ENCODE measurements around the gene KAT6B. TPM values are rescaled to one million over a fixed set of nuclear protein-coding genes. Genes with fewer than 3 reads are reported as not detected.

KAT6B gene
- total and polyA plus RNA-seq, 2 experiments from 2014 or later: 15.8 to 36.2 TPM

DNA sequence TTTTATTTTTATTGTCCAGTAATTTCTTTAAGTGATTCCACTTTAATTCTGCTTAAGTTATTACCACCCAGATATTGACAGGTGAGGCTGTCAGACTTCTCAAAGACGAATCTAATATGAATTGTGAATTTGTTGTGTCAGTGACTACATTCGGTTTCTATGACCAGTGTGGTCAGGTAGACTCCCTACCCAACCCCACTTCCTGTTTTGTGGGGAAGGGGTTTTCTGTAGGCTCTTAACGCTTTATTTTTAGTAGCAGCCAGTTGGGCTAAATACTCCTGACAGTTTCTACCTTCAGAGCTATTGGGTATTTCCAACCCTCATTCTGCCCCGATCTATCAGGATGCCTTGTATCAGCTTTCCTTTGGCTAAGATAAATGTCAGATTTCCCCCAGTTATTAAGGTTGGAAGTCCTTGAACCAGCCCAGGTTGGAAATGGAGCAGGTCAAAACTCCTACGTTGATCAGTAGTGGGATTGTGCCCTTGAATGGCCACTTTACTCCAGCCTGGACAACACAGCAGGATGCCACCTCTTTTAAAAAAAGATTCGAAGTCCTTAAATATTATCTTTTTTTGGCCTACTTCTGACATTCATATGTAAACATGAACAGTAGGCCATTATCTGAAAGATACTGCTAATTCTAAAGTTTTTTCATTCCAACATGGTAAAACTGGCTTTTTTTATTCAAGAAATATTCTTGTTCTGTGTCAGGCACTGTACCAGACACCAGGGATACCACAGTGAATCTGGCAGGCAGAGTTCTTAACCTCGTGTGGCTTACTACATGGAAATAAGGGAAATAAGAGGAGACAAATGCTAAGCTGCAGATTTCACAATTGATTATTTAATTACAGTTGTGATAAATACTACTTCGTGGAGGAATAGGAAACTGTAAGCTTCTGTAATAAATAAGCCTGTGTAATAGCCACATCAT lies 151.8 kb downstream of the KAT6B start:
- H3K4me1 ChIP-seq (ENCODE audit: insufficient read depth): no peaks in the 10 kb centered on the region
- no peaks in the 10 kb centered on the region for H4K20me1 ChIP-seq (ENCODE audit: insufficient read depth, poor library complexity, severe bottlenecking)
- H2AFZ ChIP-seq: no peak overlapping the region
- DNase-seq (ENCODE audit: low spot score): no peak
- H3K4me2 ChIP-seq: no peak overlapping the region
- no peaks in the 10 kb centered on the region for H3K36me3 ChIP-seq (replicated peaks; ENCODE audit: insufficient read depth, low read depth)
- H3K4me3 ChIP-seq: no peak overlapping the region
- no peaks in the 10 kb centered on the region for H3K27me3 ChIP-seq
- H3K27ac ChIP-seq: no peak overlapping the region
- H3K79me2 ChIP-seq: no peaks in the 10 kb centered on the region
- no peaks in the 10 kb centered on the region for H3K9me2 ChIP-seq (replicated peaks; ENCODE audit: insufficient read depth)
- no peaks in the 10 kb centered on the region for H3K9me3 ChIP-seq (ENCODE audit: low read depth)
- 97% methylated on average over 8 of the region's 8 CpGs for WGBS (ENCODE audit: low lambda C conversion rate, missing lambda C conversion rate)
- TF ChIP-seq, protein P1, sequence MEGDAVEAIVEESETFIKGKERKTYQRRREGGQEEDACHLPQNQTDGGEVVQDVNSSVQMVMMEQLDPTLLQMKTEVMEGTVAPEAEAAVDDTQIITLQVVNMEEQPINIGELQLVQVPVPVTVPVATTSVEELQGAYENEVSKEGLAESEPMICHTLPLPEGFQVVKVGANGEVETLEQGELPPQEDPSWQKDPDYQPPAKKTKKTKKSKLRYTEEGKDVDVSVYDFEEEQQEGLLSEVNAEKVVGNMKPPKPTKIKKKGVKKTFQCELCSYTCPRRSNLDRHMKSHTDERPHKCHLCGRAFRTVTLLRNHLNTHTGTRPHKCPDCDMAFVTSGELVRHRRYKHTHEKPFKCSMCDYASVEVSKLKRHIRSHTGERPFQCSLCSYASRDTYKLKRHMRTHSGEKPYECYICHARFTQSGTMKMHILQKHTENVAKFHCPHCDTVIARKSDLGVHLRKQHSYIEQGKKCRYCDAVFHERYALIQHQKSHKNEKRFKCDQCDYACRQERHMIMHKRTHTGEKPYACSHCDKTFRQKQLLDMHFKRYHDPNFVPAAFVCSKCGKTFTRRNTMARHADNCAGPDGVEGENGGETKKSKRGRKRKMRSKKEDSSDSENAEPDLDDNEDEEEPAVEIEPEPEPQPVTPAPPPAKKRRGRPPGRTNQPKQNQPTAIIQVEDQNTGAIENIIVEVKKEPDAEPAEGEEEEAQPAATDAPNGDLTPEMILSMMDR (IDR thresholded peaks at IDR 0.05; ENCODE audit: poor library complexity): no peak
- TF ChIP-seq EZH2phosphoT487 (IDR thresholded peaks at IDR 0.05; ENCODE audit: low read depth, severe bottlenecking, unreplicated experiment) (no peak), EZH2 (IDR thresholded peaks at IDR 0.05; ENCODE audit: borderline replicate concordance) (no peak)

DNA sequence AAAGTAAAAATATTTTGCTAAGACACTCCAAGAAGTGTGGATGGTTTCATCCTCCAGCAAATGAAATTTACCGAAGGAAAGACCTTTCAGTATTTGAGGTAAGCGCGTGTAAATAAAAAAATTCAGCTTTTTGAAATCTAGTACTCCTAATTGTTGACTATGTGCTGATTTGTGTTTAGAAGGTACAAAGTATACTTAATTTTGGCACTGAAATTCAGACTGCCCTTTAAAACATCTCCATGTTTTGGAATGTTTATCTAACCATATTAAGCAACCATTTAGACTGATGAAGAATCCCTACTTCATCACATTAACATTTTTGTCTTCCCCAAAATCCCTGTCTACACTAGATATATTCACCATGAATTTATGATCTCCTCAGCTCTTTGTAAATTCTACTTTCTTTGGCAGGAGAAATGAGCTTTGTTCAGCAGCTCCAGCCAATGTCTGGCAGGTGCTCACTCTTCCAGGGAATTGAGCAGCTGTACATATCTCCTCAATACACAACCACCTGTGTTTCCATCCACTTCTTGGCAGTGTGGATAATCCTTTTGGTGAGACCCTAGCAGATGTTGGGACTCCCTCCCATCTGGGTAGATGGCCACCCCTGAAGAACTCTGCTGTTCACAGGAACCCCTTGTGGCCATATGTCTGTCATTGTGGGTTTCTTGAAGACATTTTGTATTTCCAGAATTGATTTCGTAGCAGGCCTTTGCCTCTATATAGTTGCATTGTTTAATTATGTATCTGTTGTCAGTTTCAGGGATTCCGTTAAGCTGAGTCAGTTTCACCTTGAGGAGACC lies 155.6 kb downstream of the KAT6B start:
- TF ChIP-seq EZH2phosphoT487 (IDR thresholded peaks at IDR 0.05; ENCODE audit: low read depth, severe bottlenecking, unreplicated experiment) (no peak), EZH2 (IDR thresholded peaks at IDR 0.05; ENCODE audit: borderline replicate concordance) (no peak)
- TF ChIP-seq, protein P1 (IDR thresholded peaks at IDR 0.05; ENCODE audit: poor library complexity): no peak
- no peaks in the 10 kb centered on the region for H3K9me2 ChIP-seq (replicated peaks; ENCODE audit: insufficient read depth)
- H4K20me1 ChIP-seq (ENCODE audit: insufficient read depth, poor library complexity, severe bottlenecking): no peaks in the 10 kb centered on the region
- H2AFZ ChIP-seq: no peak overlapping the region
- no peaks in the 10 kb centered on the region for H3K27me3 ChIP-seq
- H3K36me3 ChIP-seq (replicated peaks; ENCODE audit: insufficient read depth, low read depth): no peaks in the 10 kb centered on the region
- no peak overlapping the region for H3K4me2 ChIP-seq
- DNase-seq (ENCODE audit: low spot score): no peak
- H3K79me2 ChIP-seq: no peaks in the 10 kb centered on the region
- no peak overlapping the region for H3K4me3 ChIP-seq
- WGBS (ENCODE audit: low lambda C conversion rate, missing lambda C conversion rate): 96% methylated on average over 5 of the region's 5 CpGs
- no peaks in the 10 kb centered on the region for H3K4me1 ChIP-seq (ENCODE audit: insufficient read depth)
- H3K27ac ChIP-seq: no peak overlapping the region
- H3K9me3 ChIP-seq (ENCODE audit: low read depth): no peaks in the 10 kb centered on the region

DNA sequence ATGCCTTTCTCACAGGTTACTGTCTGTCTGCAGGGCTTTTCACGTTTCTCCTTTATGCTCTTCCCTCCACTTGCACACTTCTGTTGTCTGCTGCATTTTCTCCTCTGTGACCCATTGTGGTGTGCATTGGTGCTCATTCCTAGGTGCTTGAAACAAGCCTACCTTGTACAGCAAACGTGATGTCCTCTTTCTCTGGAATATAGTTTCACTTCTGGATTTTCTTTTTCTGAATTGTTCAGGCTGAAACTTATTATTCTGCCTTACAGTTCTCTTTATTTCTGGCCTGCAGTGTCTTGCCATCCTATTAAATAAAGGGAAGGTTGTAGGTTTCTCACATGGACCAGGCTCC lies 156.2 kb downstream of the KAT6B start:
- Histone ChIP-seq H3K27me3 (no peaks in the 10 kb centered on the region), H3K4me2 (no peak overlapping the region), H4K20me1 (ENCODE audit: insufficient read depth, poor library complexity, severe bottlenecking) (no peaks in the 10 kb centered on the region), H2AFZ (no peak overlapping the region), H3K4me1 (ENCODE audit: insufficient read depth) (no peaks in the 10 kb centered on the region), H3K36me3 (replicated peaks; ENCODE audit: insufficient read depth, low read depth) (no peaks in the 10 kb centered on the region), H3K79me2 (no peaks in the 10 kb centered on the region), H3K9me2 (replicated peaks; ENCODE audit: insufficient read depth) (no peaks in the 10 kb centered on the region), H3K27ac (no peak overlapping the region), H3K9me3 (ENCODE audit: low read depth) (no peaks in the 10 kb centered on the region), H3K4me3 (no peak overlapping the region)
- 95% methylated on average over 2 of the region's 2 CpGs for WGBS (ENCODE audit: low lambda C conversion rate, missing lambda C conversion rate)
- no peak for DNase-seq (ENCODE audit: low spot score)
- TF ChIP-seq EZH2 (IDR thresholded peaks at IDR 0.05; ENCODE audit: borderline replicate concordance) (no peak), EZH2phosphoT487 (IDR thresholded peaks at IDR 0.05; ENCODE audit: low read depth, severe bottlenecking, unreplicated experiment) (no peak)
- TF ChIP-seq, protein P1 (IDR thresholded peaks at IDR 0.05; ENCODE audit: poor library complexity): no peak

All from hepatocyte (in vitro differentiated cells).